Lower leg skin (tissue), 4 donors: Measurements from ENCODE around the gene USP51. TPM values are rescaled to one million over a fixed set of nuclear protein-coding genes. Genes with fewer than 3 reads are reported as not detected.
"Not testable (repeated sequence)": the region's sequence is repeated elsewhere in the genome, so short reads cannot be mapped to it uniquely, and the experiment has no call there.

Source experiments
- DNase-seq, 2 donors: peaks; one replicate each; pipeline ENCODE4 v3.0.0-alpha.2; 2019; ENCODE audit warnings: low spot score in 2 of 2
- H3K4me3 ChIP-seq: fragments of 200-600 bp; sonication (generic); 2 replicates; pipeline ENCODE4 v1.5.1; 2017; ENCODE audit warnings: mild to moderate bottlenecking, low read depth; ENCODE audit not compliant: poor library complexity, severe bottlenecking
- CTCF ChIP-seq, 3 donors: fragments of 450-650 bp; IDR thresholded peaks; one replicate each; pipeline ENCODE4 v1.5.1; 2016; ENCODE audit warnings: antibody characterized with exemption in 3 of 3, mild to moderate bottlenecking in 3 of 3, moderate library complexity in 2 of 3
- POLR2A ChIP-seq, 2 donors: fragments of 450-650 bp; IDR thresholded peaks; one replicate each; pipeline ENCODE4 v1.6.1; 2016 to 2017; ENCODE audit warnings: antibody characterized with exemption in 2 of 2, mild to moderate bottlenecking in 1 of 2, moderate library complexity in 1 of 2
- WGBS, 2 donors: methylation state at CpG; one replicate each; pipeline ENCODE4 v1.1.5; 2018; 5-methylcytosine and 5-hydroxymethylcytosine counted together
- intact Hi-C: fragments of 100-400 bp; cut with DNase I; formaldehyde crosslinking; loops from one replicate; pipeline ENCODE4 v1.15.0; 2023; ENCODE audit warnings: low total_unique reads
- total RNA-seq, 4 donors: library from RNA; depleted of rRNA; stranded (reverse); fragments of >200 nt; gene quantifications; one replicate each; pipeline ENCODE4 v1.1.0, GENCODE V29; 2016

Gene USP51
- total RNA-seq, 4 donors from 2014 or later: 0.08 to 1.1 (median 0.45) TPM

GRCh38 chrX:55486736-55487135 is 2.9 kb downstream of the USP51 start:
- TF ChIP-seq CTCF (IDR thresholded peaks at IDR 0.05): no peak
- no peak for TF ChIP-seq POLR2A (IDR thresholded peaks at IDR 0.05)
- 65 to 68% methylated on average over 3 of the region's 3 CpGs for WGBS, 2 donors
- intact Hi-C loops: no loop called here
- H3K4me3 ChIP-seq: no peak overlapping the region
- peak in 1 of 2 donors; percentile 4 for DNase-seq

GRCh38 chrX:55484948-55485347 is 4.7 kb downstream of the USP51 start:
- TF ChIP-seq POLR2A (IDR thresholded peaks at IDR 0.05) (no peak), CTCF (IDR thresholded peaks at IDR 0.05) (no peak)

GRCh38 chrX:55480390-55481062 is 9.1 kb downstream of the USP51 start:
- intact Hi-C loops: no loop called here
- 49 to 86% methylated on average over 3 of the region's 3 CpGs for WGBS, 2 donors
- TF ChIP-seq CTCF (IDR thresholded peaks at IDR 0.05) (no peak), POLR2A (IDR thresholded peaks at IDR 0.05) (no peak)

More at GRCh38 chrX:55484948-55485347, 4.7 kb downstream of the USP51 start:
- peak in 1 of 2 donors; percentile 4 for DNase-seq
- H3K4me3 ChIP-seq: no peak overlapping the region
- intact Hi-C loops: no loop called here

GRCh38 chrX:55479956-55480355 is 9.7 kb downstream of the USP51 start:
- intact Hi-C loops, H3K4me3 ChIP-seq, DNase-seq: not testable (repeated sequence)
- WGBS, 2 donors: 62 to 95% methylated on average over 6 of the region's 8 CpGs

More at GRCh38 chrX:55480390-55481062, 9.1 kb downstream of the USP51 start:
- DNase-seq: peak in 1 of 2 donors; percentile 28
- no peak overlapping the region for H3K4me3 ChIP-seq

- intact Hi-C loops, DNase-seq, H3K4me3 ChIP-seq: not testable (repeated sequence)
- WGBS, 2 donors: no CpG with 5 or more reads among the region's 5 CpGs
Observed at GRCh38 chrX:55465791-55466190, 23.9 kb downstream of the USP51 start.

GRCh38 chrX:55465108-55465507 is 24.5 kb downstream of the USP51 start:
- DNase-seq, H3K4me3 ChIP-seq, intact Hi-C loops: not testable (repeated sequence)
- no CpG with 5 or more reads among the region's 5 CpGs for WGBS, 2 donors

GRCh38 chrX:55464050-55464449 is 25.6 kb downstream of the USP51 start:
- no CpG with 5 or more reads among the region's 5 CpGs for WGBS, 2 donors

GRCh38 chrX:55459926-55460325 is 29.7 kb downstream of the USP51 start:
- DNase-seq, H3K4me3 ChIP-seq, intact Hi-C loops: not testable (repeated sequence)
- no CpG with 5 or more reads among the region's 4 CpGs for WGBS, 2 donors

More at GRCh38 chrX:55464050-55464449, 25.6 kb downstream of the USP51 start:
- DNase-seq, H3K4me3 ChIP-seq, intact Hi-C loops: not testable (repeated sequence)

GRCh38 chrX:55459426-55459825 is 30.2 kb downstream of the USP51 start:
- WGBS, 2 donors: no CpG with 5 or more reads among the region's 5 CpGs
- DNase-seq, H3K4me3 ChIP-seq, intact Hi-C loops: not testable (repeated sequence)

- WGBS, 2 donors: no CpG with 5 or more reads among the region's 6 CpGs
- DNase-seq, H3K4me3 ChIP-seq, intact Hi-C loops: not testable (repeated sequence)
Observed at GRCh38 chrX:55455708-55456107, 33.9 kb downstream of the USP51 start.
